GM12872 (cell line): ENCODE data around the gene PTPRM.

ENCODE experiments used
- CTCF ChIP-seq: IDR thresholded peaks from 3 replicates; pipeline ENCODE4 v1.5.1; 2011; ENCODE audit warnings: low read depth, mild to moderate bottlenecking, low read length, moderate library complexity; ENCODE audit not compliant: insufficient read depth

The PTPRM gene

GRCh38 chr18:8049147-8049546, 482.0 kb downstream of the PTPRM start:
- TF ChIP-seq CTCF, result no peak

GRCh38 chr18:8050616-8051329, 483.7 kb downstream of the PTPRM start:
- no peak for TF ChIP-seq CTCF

- TF ChIP-seq CTCF, result no peak
Measured at GRCh38 chr18:8051453-8051852, 484.3 kb downstream of the PTPRM start.

- TF ChIP-seq CTCF, result no peak
Measured at GRCh38 chr18:8052237-8052701, 485.2 kb downstream of the PTPRM start.

- TF ChIP-seq CTCF, result no peak
Measured at GRCh38 chr18:8056723-8057122, 489.6 kb downstream of the PTPRM start.

- no peak for TF ChIP-seq CTCF
Measured at GRCh38 chr18:8063733-8064132, 496.6 kb downstream of the PTPRM start.

GRCh38 chr18:8065284-8065683, 498.2 kb downstream of the PTPRM start:
- TF ChIP-seq CTCF, result no peak
